SK-N-SH treated with all-trans-retinoic acid at 6 μM for 48 hours (cell line): ENCODE data around the gene CCR7.

ENCODE experiments used
- ARNTL ChIP-seq: fragments of 450-650 bp; formaldehyde crosslinking; IDR thresholded peaks from 2 replicates; pipeline ENCODE4 v1.5.0; 2020; ENCODE audit warnings: low read depth, mild to moderate bottlenecking, moderate library complexity, borderline replicate concordance
- BACH2 ChIP-seq: fragments of 250-450 bp; sonication (Bioruptor Pico); IDR thresholded peaks from 2 replicates; pipeline ENCODE4 v1.9.0; 2021; ENCODE audit warnings: mild to moderate bottlenecking, borderline replicate concordance
- CSDC2 ChIP-seq: fragments of 250-450 bp; sonication (Bioruptor Pico); IDR thresholded peaks from 2 replicates; pipeline ENCODE4 v1.5.0; 2020; ENCODE audit warnings: mild to moderate bottlenecking, moderate library complexity
- GLIS3 ChIP-seq: fragments of 250-450 bp; sonication (Bioruptor Pico); IDR thresholded peaks from 2 replicates; pipeline ENCODE4 v1.5.0; 2020; ENCODE audit warnings: mild to moderate bottlenecking, moderate library complexity
- OSR1 ChIP-seq: fragments of 250-450 bp; sonication (Bioruptor Pico); IDR thresholded peaks from 2 replicates; pipeline ENCODE4 v1.8.0; 2022; ENCODE audit warnings: moderate library complexity, mild to moderate bottlenecking, inconsistent platforms
- PATZ1 ChIP-seq: fragments of 250-450 bp; sonication (Bioruptor Pico); IDR thresholded peaks from 2 replicates; pipeline ENCODE4 v1.8.0; 2020; ENCODE audit warnings: mild to moderate bottlenecking, moderate library complexity, borderline replicate concordance
- PPARA ChIP-seq: fragments of 250-450 bp; sonication (Bioruptor Pico); IDR thresholded peaks from 2 replicates; pipeline ENCODE4 v1.5.0; 2020; ENCODE audit warnings: mild to moderate bottlenecking, borderline replicate concordance
- RARB ChIP-seq: fragments of 250-450 bp; sonication (Bioruptor Pico); IDR thresholded peaks from 2 replicates; pipeline ENCODE4 v1.8.0; 2021; ENCODE audit warnings: mild to moderate bottlenecking, moderate library complexity
- TCF4 ChIP-seq: fragments of 250-450 bp; sonication (Bioruptor Pico); IDR thresholded peaks from 2 replicates; pipeline ENCODE4 v1.8.0; 2021; ENCODE audit warnings: mild to moderate bottlenecking, moderate library complexity, borderline replicate concordance
- ZC3H10 ChIP-seq: fragments of 250-450 bp; sonication (Bioruptor Pico); IDR thresholded peaks from 2 replicates; pipeline ENCODE4 v1.5.1; 2021; ENCODE audit warnings: mild to moderate bottlenecking, moderate library complexity
- ZFP3 ChIP-seq: fragments of 250-450 bp; sonication (Bioruptor Pico); IDR thresholded peaks from 2 replicates; pipeline ENCODE4 v1.5.0; 2020; ENCODE audit warnings: mild to moderate bottlenecking, moderate library complexity
- ZNF8 ChIP-seq: fragments of 450-650 bp; formaldehyde crosslinking; IDR thresholded peaks from 2 replicates; pipeline ENCODE4 v1.5.0; 2020; ENCODE audit warnings: mild to moderate bottlenecking, moderate library complexity
- TF ChIP-seq, protein P1 (sequence below): fragments of 250-450 bp; sonication (Bioruptor Pico); IDR thresholded peaks from 2 replicates; pipeline ENCODE4 v1.5.1; 2020; ENCODE audit warnings: low read depth, mild to moderate bottlenecking, moderate library complexity
- TF ChIP-seq, protein P2 (sequence below): fragments of 250-450 bp; sonication (Bioruptor Pico); IDR thresholded peaks from 2 replicates; pipeline ENCODE4 v1.5.0; 2020; ENCODE audit warnings: mild to moderate bottlenecking, moderate library complexity

DNA sequence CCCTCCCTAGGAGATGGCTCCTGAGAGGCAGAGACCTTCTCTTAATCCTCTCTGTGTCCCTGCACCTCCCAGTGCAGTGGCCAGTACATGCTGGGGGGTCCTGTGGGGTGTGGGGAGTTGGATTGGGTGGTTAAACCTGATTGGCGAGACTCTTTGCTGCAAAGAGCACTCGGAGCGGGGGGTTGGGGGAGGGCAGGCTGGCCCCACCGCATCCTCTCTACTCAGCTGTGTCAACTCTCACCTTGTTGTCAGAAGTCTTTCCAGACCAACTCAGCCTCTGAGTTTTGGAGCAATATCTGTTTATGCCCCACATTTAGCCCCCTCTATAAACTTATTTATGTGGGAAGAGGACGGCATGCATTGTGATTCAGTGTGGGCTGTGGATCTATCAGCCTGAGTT, 42.4 kb upstream of the CCR7 start:
- no peak for TF ChIP-seq OSR1 (CRISPR knock-in tag)
- TF ChIP-seq ZNF8 (CRISPR knock-in tag): no peak
- TF ChIP-seq, protein P1, sequence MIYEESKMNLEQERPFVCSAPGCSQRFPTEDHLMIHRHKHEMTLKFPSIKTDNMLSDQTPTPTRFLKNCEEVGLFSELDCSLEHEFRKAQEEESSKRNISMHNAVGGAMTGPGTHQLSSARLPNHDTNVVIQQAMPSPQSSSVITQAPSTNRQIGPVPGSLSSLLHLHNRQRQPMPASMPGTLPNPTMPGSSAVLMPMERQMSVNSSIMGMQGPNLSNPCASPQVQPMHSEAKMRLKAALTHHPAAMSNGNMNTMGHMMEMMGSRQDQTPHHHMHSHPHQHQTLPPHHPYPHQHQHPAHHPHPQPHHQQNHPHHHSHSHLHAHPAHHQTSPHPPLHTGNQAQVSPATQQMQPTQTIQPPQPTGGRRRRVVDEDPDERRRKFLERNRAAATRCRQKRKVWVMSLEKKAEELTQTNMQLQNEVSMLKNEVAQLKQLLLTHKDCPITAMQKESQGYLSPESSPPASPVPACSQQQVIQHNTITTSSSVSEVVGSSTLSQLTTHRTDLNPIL (CRISPR knock-in tag): no peak
- TF ChIP-seq ARNTL (CRISPR knock-in tag): no peak
- TF ChIP-seq PATZ1 (CRISPR knock-in tag): no peak
- TF ChIP-seq PPARA: no peak
- no peak for TF ChIP-seq TCF4 (CRISPR knock-in tag)
- no peak for TF ChIP-seq ZC3H10 (CRISPR knock-in tag)
- no peak for TF ChIP-seq RARB (CRISPR knock-in tag)
- TF ChIP-seq ZFP3 (CRISPR knock-in tag): no peak
- no peak for TF ChIP-seq BACH2
- no peak for TF ChIP-seq GLIS3
- no peak for TF ChIP-seq CSDC2 (CRISPR knock-in tag)
- TF ChIP-seq, protein P2, sequence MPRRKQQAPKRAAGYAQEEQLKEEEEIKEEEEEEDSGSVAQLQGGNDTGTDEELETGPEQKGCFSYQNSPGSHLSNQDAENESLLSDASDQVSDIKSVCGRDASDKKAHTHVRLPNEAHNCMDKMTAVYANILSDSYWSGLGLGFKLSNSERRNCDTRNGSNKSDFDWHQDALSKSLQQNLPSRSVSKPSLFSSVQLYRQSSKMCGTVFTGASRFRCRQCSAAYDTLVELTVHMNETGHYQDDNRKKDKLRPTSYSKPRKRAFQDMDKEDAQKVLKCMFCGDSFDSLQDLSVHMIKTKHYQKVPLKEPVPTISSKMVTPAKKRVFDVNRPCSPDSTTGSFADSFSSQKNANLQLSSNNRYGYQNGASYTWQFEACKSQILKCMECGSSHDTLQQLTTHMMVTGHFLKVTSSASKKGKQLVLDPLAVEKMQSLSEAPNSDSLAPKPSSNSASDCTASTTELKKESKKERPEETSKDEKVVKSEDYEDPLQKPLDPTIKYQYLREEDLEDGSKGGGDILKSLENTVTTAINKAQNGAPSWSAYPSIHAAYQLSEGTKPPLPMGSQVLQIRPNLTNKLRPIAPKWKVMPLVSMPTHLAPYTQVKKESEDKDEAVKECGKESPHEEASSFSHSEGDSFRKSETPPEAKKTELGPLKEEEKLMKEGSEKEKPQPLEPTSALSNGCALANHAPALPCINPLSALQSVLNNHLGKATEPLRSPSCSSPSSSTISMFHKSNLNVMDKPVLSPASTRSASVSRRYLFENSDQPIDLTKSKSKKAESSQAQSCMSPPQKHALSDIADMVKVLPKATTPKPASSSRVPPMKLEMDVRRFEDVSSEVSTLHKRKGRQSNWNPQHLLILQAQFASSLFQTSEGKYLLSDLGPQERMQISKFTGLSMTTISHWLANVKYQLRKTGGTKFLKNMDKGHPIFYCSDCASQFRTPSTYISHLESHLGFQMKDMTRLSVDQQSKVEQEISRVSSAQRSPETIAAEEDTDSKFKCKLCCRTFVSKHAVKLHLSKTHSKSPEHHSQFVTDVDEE (CRISPR knock-in tag): no peak
